Fibroblast of lung (primary cell): ENCODE measurements around the gene AFAP1. TPM values are rescaled to one million over a fixed set of nuclear protein-coding genes. Genes with fewer than 3 reads are reported as not detected.

Experiments used
- DNase-seq, 2 donors: peaks; one replicate each; pipeline versions ENCODE4 v3.0.0 to v3.0.0-alpha.2; 2010; ENCODE audit warnings: low read depth in 2 of 2
- H2AFZ ChIP-seq: 2 replicates; pipeline ENCODE4 v1.5.1; 2012; ENCODE audit warnings: low read length, control low read depth, inconsistent platforms
- H3K27ac ChIP-seq: 2 replicates; pipeline ENCODE4 v1.5.1; 2011; ENCODE audit warnings: low read length, control low read depth; ENCODE audit not compliant: insufficient read depth
- H3K27me3 ChIP-seq: 2 replicates; pipeline ENCODE4 v1.5.1; 2011; ENCODE audit warnings: mild to moderate bottlenecking, low read length; ENCODE audit not compliant: control insufficient read depth, insufficient read depth
- H3K36me3 ChIP-seq: 2 replicates; pipeline ENCODE4 v1.5.1; 2011; ENCODE audit warnings: low read length; ENCODE audit not compliant: control insufficient read depth, insufficient read depth
- H3K4me1 ChIP-seq: 2 replicates; pipeline ENCODE4 v1.5.1; 2011; ENCODE audit warnings: low read length; ENCODE audit not compliant: control insufficient read depth, insufficient read depth; ENCODE audit errors: extremely low read depth
- H3K4me2 ChIP-seq: 2 replicates; pipeline ENCODE4 v1.5.1; 2011; ENCODE audit warnings: low read length, control low read depth; ENCODE audit not compliant: insufficient read depth; ENCODE audit errors: extremely low read depth
- H3K4me3 ChIP-seq, 4 experiments: fragments of 200-600 bp in 1 of 4; sonication (generic) in 1 of 4; replicated peaks in 1 of 4; 2 replicates each; pipeline ENCODE4 v1.5.1; 2011 to 2016; ENCODE audit warnings: low read length in 4 of 4, low read depth in 3 of 4, mild to moderate bottlenecking in 3 of 4, control low read depth in 2 of 4, inconsistent platforms in 1 of 4, mixed read lengths in 1 of 4; ENCODE audit not compliant: insufficient read depth in 1 of 4; ENCODE audit errors: control extremely low read depth in 1 of 4
- H3K79me2 ChIP-seq: 2 replicates; pipeline ENCODE4 v1.5.1; 2012; ENCODE audit warnings: mild to moderate bottlenecking, low read length, inconsistent platforms; ENCODE audit not compliant: control insufficient read depth, insufficient read depth
- H3K9ac ChIP-seq: 2 replicates; pipeline ENCODE4 v1.5.1; 2011; ENCODE audit warnings: mild to moderate bottlenecking, low read length, control low read depth; ENCODE audit not compliant: insufficient read depth
- H3K9me3 ChIP-seq: 2 replicates; pipeline ENCODE4 v1.5.1; 2012; ENCODE audit warnings: low read depth, low read length; ENCODE audit not compliant: control insufficient read depth, insufficient read depth
- H4K20me1 ChIP-seq: 2 replicates; pipeline ENCODE4 v1.5.1; 2011; ENCODE audit warnings: low read length; ENCODE audit not compliant: control insufficient read depth, insufficient read depth; ENCODE audit errors: extremely low read depth
- CTCF ChIP-seq, 2 donors: IDR thresholded peaks in 1 of 2; conservative IDR thresholded peaks in 1 of 2; 1 replicate in 1 of 2; 2 replicates in 1 of 2; pipeline ENCODE4 v1.5.1; 2011 to 2012; ENCODE audit warnings: low read length in 2 of 2, control low read depth in 1 of 2, inconsistent platforms in 1 of 2, low read depth in 1 of 2, mild to moderate bottlenecking in 1 of 2
- EZH2 ChIP-seq: IDR thresholded peaks from 2 replicates; pipeline ENCODE4 v1.5.1; 2012; ENCODE audit warnings: low read length, control low read depth, mild to moderate bottlenecking; ENCODE audit errors: missing control alignments
- polyA plus RNA-seq, 2 donors: library from polyadenylated mRNA; depleted of rRNA in 1 of 2; stranded (reverse) in 1 of 2; unstranded in 1 of 2; fragments of >200 nt; gene quantifications; 2 replicates each; pipeline ENCODE4 v1.2.1, GENCODE V29; 2011 to 2012; ENCODE audit warnings: missing spikeins in 1 of 2
- total RNA-seq: library from RNA; depleted of rRNA; stranded (reverse); fragments of >200 nt; gene quantifications from 2 replicates; pipeline ENCODE4 v1.2.1, GENCODE V29; 2014

AFAP1 gene
- total and polyA plus RNA-seq, 2 donors (not counting 1 experiment from before 2014, with no cell fraction given) = 21.8 to 30.1 TPM

DNA sequence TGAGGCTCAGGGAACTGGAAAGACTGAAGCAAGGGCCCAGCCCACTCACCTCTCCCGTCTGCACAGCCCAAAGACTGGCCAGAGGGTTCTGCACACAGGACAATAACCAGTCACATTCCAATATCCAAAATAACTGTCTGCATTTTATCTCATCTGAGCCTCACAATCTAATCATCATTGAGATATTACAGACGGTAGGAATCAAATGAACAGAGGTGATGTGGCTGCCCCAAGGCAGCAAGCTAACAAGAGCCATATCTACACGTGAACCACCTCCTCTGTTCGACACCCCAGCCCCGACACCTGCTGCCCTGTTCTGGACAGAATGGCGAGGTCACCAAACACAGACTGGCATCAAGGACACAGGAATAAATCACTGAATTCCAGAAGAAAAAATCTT is 60.5 kb downstream of the AFAP1 start:
- no peak overlapping the region for H3K4me2 ChIP-seq
- H4K20me1 ChIP-seq = no peaks in the 10 kb centered on the region
- TF ChIP-seq CTCF (conservative IDR thresholded peaks at IDR 0.05 in 1 of 2, IDR thresholded peaks at IDR 0.05 in 1 of 2; ENCODE audit: low read depth in 1 of 2, low read length in 2 of 2) (no peak), EZH2 (no peak)
- H3K4me3 ChIP-seq = no peak overlapping the region
- no peaks in the 10 kb centered on the region for H3K36me3 ChIP-seq
- no peak overlapping the region for H3K27ac ChIP-seq
- peaks cover 9% of the 10 kb centered on the region for H3K4me1 ChIP-seq
- H3K9ac ChIP-seq = no peak overlapping the region
- no peak for DNase-seq
- no peaks in the 10 kb centered on the region for H3K27me3 ChIP-seq
- H3K79me2 ChIP-seq = peaks cover 67% of the 10 kb centered on the region
- no peak overlapping the region for H2AFZ ChIP-seq
- no peaks in the 10 kb centered on the region for H3K9me3 ChIP-seq

DNA sequence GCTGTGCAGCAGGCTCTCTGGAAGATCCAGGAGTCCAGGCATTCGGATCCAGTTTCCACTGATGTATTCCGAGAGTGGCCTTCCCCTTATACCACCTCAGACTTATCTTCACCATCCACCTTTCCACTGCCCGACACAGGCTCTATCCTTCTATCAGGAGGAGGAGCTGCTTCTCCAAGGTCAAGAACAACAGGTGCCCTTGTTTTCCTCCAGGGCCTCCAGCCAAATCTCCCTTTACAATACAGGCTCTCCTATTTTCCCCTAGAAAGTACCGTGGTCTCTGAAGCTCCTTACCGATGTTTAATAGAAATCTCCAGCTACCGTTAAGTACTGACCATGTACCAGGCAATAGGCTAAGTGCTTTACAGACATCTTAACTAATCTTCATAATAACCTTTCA is 61.3 kb downstream of the AFAP1 start:
- Histone ChIP-seq H3K4me2 (no peak overlapping the region), H4K20me1 (no peaks in the 10 kb centered on the region)

GRCh38 chr4:7877176-7877575 is 62.5 kb downstream of the AFAP1 start:
- Histone ChIP-seq H3K9ac (no peak overlapping the region), H3K4me3 (no peak overlapping the region), H3K36me3 (no peaks in the 10 kb centered on the region), H4K20me1 (no peaks in the 10 kb centered on the region), H3K79me2 (peaks cover 64% of the 10 kb centered on the region), H3K27ac (no peak overlapping the region), H3K9me3 (no peaks in the 10 kb centered on the region), H3K4me1 (peaks cover 9% of the 10 kb centered on the region), H3K4me2 (no peak overlapping the region), H3K27me3 (no peaks in the 10 kb centered on the region), H2AFZ (no peak overlapping the region)
- DNase-seq = no peak
- TF ChIP-seq EZH2 (no peak), CTCF (conservative IDR thresholded peaks at IDR 0.05 in 1 of 2, IDR thresholded peaks at IDR 0.05 in 1 of 2; ENCODE audit: low read depth in 1 of 2, low read length in 2 of 2) (no peak)

More for the DNA sequence above, 61.3 kb downstream of the AFAP1 start:
- peaks cover 69% of the 10 kb centered on the region for H3K79me2 ChIP-seq
- H3K27me3 ChIP-seq = no peaks in the 10 kb centered on the region
- peaks cover 9% of the 10 kb centered on the region for H3K4me1 ChIP-seq
- no peak overlapping the region for H3K4me3 ChIP-seq
- no peak overlapping the region for H3K9ac ChIP-seq
- H2AFZ ChIP-seq = no peak overlapping the region
- H3K9me3 ChIP-seq = no peaks in the 10 kb centered on the region
- DNase-seq = no peak
- H3K36me3 ChIP-seq = no peaks in the 10 kb centered on the region
- H3K27ac ChIP-seq = no peak overlapping the region
- TF ChIP-seq CTCF (conservative IDR thresholded peaks at IDR 0.05 in 1 of 2, IDR thresholded peaks at IDR 0.05 in 1 of 2; ENCODE audit: low read depth in 1 of 2, low read length in 2 of 2) (no peak), EZH2 (no peak)
